Ovary (tissue), 9 donors: Measurements from ENCODE around the gene NFS1. TPM values are rescaled to one million over a fixed set of nuclear protein-coding genes. Genes with fewer than 3 reads are reported as not detected.

Experiments used
- DNase-seq, 5 donors: peaks; one replicate each; pipeline ENCODE4 v3.0.0-alpha.2; 2019 to 2020
- H3K27ac ChIP-seq, 2 donors: fragments of 200-600 bp; one replicate each; pipeline versions ENCODE4 v1.5.1 to v1.8.0; 2019 to 2022
- H3K27me3 ChIP-seq: fragments of 200-600 bp; one replicate; pipeline ENCODE4 v1.8.0; 2022
- H3K36me3 ChIP-seq: fragments of 200-600 bp; sonication (generic); one replicate; pipeline ENCODE4 v1.5.1; 2019
- H3K4me1 ChIP-seq: one replicate; pipeline ENCODE4 v1.8.1; 2013; ENCODE audit warnings: mild to moderate bottlenecking, moderate library complexity; ENCODE audit not compliant: insufficient read depth
- H3K4me3 ChIP-seq: fragments of 200-600 bp; sonication (generic); one replicate; pipeline ENCODE4 v1.5.1; 2017
- H3K9me3 ChIP-seq, 2 donors: fragments of 200-600 bp in 1 of 2; sonication (generic) in 1 of 2; one replicate each; pipeline versions ENCODE4 v1.5.1 to v1.8.1; 2013 to 2019; ENCODE audit warnings: mild to moderate bottlenecking in 1 of 2, moderate library complexity in 1 of 2
- CTCF ChIP-seq, 3 donors: fragments of 450-650 bp in 2 of 3; fragments of 200-600 bp in 1 of 3; IDR thresholded peaks; one replicate each; pipeline versions ENCODE4 v1.5.1 to v1.8.0; 2016 to 2022; ENCODE audit warnings: antibody characterized with exemption in 3 of 3, mild to moderate bottlenecking in 1 of 3
- EP300 ChIP-seq: sonication (generic); formaldehyde crosslinking; IDR thresholded peaks from one replicate; pipeline ENCODE4 v1.6.1; 2017; ENCODE audit warnings: antibody characterized with exemption
- POLR2A ChIP-seq: fragments of 450-650 bp; IDR thresholded peaks from one replicate; pipeline ENCODE4 v1.6.1; 2017; ENCODE audit warnings: antibody characterized with exemption, mild to moderate bottlenecking, moderate library complexity
- WGBS, 3 donors: extraction: QIAGEN DNeasy Blood & Tissue Kit in 1 of 3; methylation state at CpG; one replicate each; pipeline versions ENCODE4 v1.1.5 to v1.1.7; 2013 to 2017; 5-methylcytosine and 5-hydroxymethylcytosine counted together
- intact Hi-C, 4 donors: fragments of 100-400 bp; cut with DNase I; formaldehyde crosslinking; loops; one replicate each; pipeline versions ENCODE4 v1.11.0 to v1.15.1; 2022 to 2023
- polyA plus RNA-seq, 2 donors: library from polyadenylated mRNA; stranded (reverse); fragments of 200-250 nt in 1 of 2; fragments of 350-450 nt in 1 of 2; fragmentation: Illumina TruSeq in 1 of 2; extraction: RNeasy Lipid Tissue Mini Kit (QIAGEN cat#74804) in 1 of 2; gene quantifications; one replicate each; pipeline ENCODE4 v1.2.3, GENCODE V29; 2013 to 2014
- total RNA-seq, 7 donors: library from RNA; depleted of rRNA in 2 of 7; stranded (reverse); fragments of >200 nt in 2 of 7; fragmentation: NEBNext Ultra II Directional in 3 of 7; extraction: Animal tissue kit (Norgen Biotek cat#: 25700) in 3 of 7; gene quantifications; one replicate each; pipeline versions ENCODE4 v1.1.0 to v1.2.4, GENCODE V29; 2016 to 2023
- donor health status: DM: no; HTN: no; CAD: no; lungs with moderate emphysema.
- donor health status: DM: no; HTN: no; CAD: no.
- donor health status: Bipolar disorder and iron deficiency.
- donor health status: DM: yes; HTN: yes; CAD: no.
- donor health status: DM: no; HTN: no; CAD: no.
- donor health status: DM: yes; HTN: yes; CAD: no.

The NFS1 gene
- total and polyA plus RNA-seq, 9 donors: 17.3 to 58.1 (median 29.4) TPM

DNA sequence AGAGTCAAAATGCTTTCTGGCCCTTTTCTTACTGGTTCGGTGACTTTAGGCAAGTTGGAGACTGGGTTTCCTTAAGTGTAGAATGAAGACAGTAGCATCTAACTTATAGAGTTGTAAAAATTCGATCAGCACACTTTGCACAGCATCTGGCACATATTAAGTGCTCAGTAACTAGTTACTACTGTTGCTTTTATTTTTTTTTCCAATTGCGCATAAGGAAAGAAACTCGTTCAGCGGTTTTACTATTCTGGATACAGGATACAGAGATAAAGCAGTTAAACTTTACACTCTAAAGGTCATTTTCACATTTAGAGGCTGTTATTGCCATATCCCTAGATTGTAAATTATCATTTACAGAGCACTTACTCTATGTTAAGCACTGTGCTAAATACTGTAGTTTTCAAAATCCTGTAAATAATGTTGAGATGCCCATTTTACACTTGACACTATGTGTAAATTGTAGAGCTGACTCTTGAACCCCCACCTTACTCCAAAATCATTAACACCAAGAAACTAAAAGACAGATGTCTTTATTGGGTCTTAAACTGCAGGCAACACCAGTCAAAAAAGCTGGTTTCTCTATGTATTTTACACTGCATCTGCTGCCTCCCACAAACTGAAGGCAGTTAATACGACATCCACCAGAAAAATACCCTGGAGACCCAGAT lies 939 bp upstream of the NFS1 start:
- Histone ChIP-seq H3K36me3 (no peaks in the 10 kb centered on the region), H3K4me1 (peaks cover 7% of the 10 kb centered on the region), H3K27ac (peak overlapping the region; percentile 65 to 77), H3K27me3 (no peaks in the 10 kb centered on the region), H3K9me3 (no peaks in the 10 kb centered on the region), H3K4me3 (peak overlapping the region; percentile 67)
- WGBS, 3 donors: 10 to 13% (median 12%) methylated on average over 6 of the region's 6 CpGs
- TF ChIP-seq CTCF (IDR thresholded peaks at IDR 0.05): no peak
- no peak for DNase-seq
- intact Hi-C loops: loop anchor here in 3 of 4 donors (5.0 to 10.0 kb wide), 3 partner anchors 37 to 225 kb away; no protein-coding TSS in a partner anchor

DNA sequence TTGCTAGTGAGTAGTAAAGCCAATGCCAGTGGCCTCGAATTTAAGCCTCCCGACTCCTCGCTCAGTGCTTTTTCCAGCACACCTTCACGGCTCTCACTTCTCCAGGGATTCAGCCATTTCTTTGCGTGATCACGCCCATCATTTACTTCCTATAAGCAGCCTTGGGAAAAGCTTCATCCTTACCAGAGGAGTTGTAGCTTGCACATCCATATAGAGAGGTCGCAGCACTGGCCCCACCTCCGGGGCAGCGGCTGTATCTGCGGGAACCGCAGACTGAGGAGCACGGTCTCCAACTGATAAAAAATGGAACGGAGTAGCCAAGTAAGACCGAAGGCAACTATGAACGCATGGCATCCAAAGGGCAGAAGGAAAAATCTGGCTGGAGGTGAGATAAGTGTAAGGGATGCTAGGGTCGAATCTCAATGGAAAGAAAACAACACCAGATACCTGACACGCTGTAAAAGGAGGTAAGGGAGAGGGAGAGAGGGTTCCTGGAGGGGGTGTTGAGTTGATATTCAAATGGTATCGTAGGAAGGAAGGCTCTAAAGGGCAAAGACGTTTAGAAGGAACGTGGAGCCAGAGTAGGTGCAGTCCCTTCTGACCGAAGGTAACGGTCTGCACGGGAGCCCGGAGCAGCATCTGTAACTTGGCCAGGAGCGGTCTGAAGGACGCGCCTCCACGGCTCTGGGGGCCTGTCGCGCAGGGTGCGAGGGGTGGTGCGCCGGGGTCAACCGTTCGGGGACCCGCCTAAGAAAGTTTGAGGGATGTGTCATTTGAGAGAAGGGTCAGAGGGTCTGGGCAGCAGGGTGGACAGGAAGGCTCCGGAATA lies 640 bp downstream of the NFS1 start:
- DNase-seq: no peak
- 3 to 5% (median 4%) methylated on average over 37 of the region's 37 CpGs for WGBS, 3 donors
- intact Hi-C loops: loop anchor here in 2 of 4 donors (10.0 kb wide), 2 partner anchors 94 to 224 kb away; no protein-coding TSS in a partner anchor
- Histone ChIP-seq H3K27ac (peak overlapping the region; percentile 65 to 77), H3K36me3 (no peaks in the 10 kb centered on the region), H3K4me1 (peaks cover 7% of the 10 kb centered on the region), H3K27me3 (no peaks in the 10 kb centered on the region), H3K4me3 (peak overlapping the region; percentile 67), H3K9me3 (no peaks in the 10 kb centered on the region)
- no peak for TF ChIP-seq POLR2A
- no peak for TF ChIP-seq EP300
- TF ChIP-seq CTCF (IDR thresholded peaks at IDR 0.05): no peak

DNA sequence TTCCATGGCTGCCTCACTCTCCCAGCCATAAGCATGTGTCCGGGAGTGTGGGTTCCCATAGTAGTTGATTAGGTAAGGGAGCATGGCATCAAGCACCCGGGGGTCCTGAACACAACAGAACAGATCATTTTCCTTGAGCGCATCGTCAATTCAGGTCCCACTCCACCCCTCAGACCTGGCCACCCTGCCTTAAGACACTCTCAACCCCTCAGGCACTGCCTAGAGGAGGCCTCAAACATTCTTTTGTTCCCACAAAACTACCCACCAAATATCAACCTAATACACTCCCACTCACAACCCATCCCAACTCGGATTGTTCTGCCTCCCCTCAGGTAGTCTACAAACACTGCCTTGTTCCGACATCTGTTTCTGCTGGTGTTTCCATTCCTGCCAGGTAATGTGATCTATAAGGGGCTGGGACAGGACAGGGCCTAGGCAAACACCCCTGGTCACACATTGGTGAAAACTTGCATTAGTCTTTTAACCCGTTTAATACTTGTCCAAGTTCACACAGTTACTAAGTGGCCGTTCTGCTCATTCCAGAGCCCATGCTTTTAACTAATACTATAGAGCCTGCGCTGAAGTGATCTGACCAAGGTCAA lies 1.4 kb downstream of the NFS1 start:
- Histone ChIP-seq H3K36me3 (no peaks in the 10 kb centered on the region), H3K9me3 (no peaks in the 10 kb centered on the region), H3K27me3 (no peaks in the 10 kb centered on the region), H3K27ac (no peak overlapping the region), H3K4me3 (peak overlapping the region; percentile 67), H3K4me1 (peaks cover 7% of the 10 kb centered on the region)
- TF ChIP-seq CTCF (IDR thresholded peaks at IDR 0.05) (no peak), EP300 (no peak), POLR2A (no peak)
- intact Hi-C loops: loop anchor here in 2 of 4 donors (10.0 kb wide), 2 partner anchors 93 to 223 kb away; no protein-coding TSS in a partner anchor
- DNase-seq: no peak
- 52 to 68% (median 57%) methylated on average over 9 of the region's 9 CpGs for WGBS, 3 donors

GRCh38 chr20:35695978-35696377 lies 3.2 kb downstream of the NFS1 start:
- DNase-seq: no peak
- H3K9me3 ChIP-seq: no peaks in the 10 kb centered on the region
- H3K27me3 ChIP-seq: no peaks in the 10 kb centered on the region
- no peak overlapping the region for H3K27ac ChIP-seq
- no peak for TF ChIP-seq CTCF (IDR thresholded peaks at IDR 0.05)
- no peak for TF ChIP-seq POLR2A
- TF ChIP-seq EP300: no peak
- peaks cover 7% of the 10 kb centered on the region for H3K4me1 ChIP-seq
- H3K36me3 ChIP-seq: no peaks in the 10 kb centered on the region
- WGBS, 3 donors: 76 to 89% (median 82%) methylated on average over 4 of the region's 4 CpGs
- intact Hi-C loops: loop anchor here in 2 of 4 donors (10.0 kb wide), 2 partner anchors 91 to 221 kb away; no protein-coding TSS in a partner anchor
- H3K4me3 ChIP-seq: no peak overlapping the region
